Smooth muscle cell (in vitro differentiated cells): ENCODE results near the gene APLP2. TPM values are rescaled to one million over a fixed set of nuclear protein-coding genes. Genes with fewer than 3 reads are reported as not detected.

Source experiments
- DNase-seq: peaks from one replicate; lab custom pipeline; 2025; ENCODE audit not compliant: unreplicated experiment; lab: John Stamatoyannopoulos, UW
- H2AFZ ChIP-seq: fragments of 200-600 bp; sonication (generic); 2 replicates; pipeline ENCODE4 v1.6.0; 2016; ENCODE audit warnings: antibody characterized with exemption, low read depth, mild to moderate bottlenecking
- H3F3A ChIP-seq: fragments of 200-600 bp; sonication (generic); 2 replicates; pipeline ENCODE4 v1.6.0; 2017; ENCODE audit warnings: antibody characterized with exemption, low read depth
- H3K27ac ChIP-seq: fragments of 200-600 bp; sonication (generic); 2 replicates; pipeline ENCODE4 v1.5.1; 2016; ENCODE audit warnings: low read depth, mild to moderate bottlenecking
- H3K27me3 ChIP-seq: fragments of 200-600 bp; sonication (generic); 2 replicates; pipeline ENCODE4 v1.6.1; 2016; ENCODE audit warnings: low read depth, mild to moderate bottlenecking
- H3K36me3 ChIP-seq: fragments of 200-600 bp; sonication (generic); 2 replicates; pipeline ENCODE4 v1.5.1; 2016; ENCODE audit warnings: low read depth
- H3K4me1 ChIP-seq: fragments of 200-600 bp; sonication (generic); 2 replicates; pipeline ENCODE4 v1.5.1; 2016; ENCODE audit warnings: low read depth
- H3K4me2 ChIP-seq: fragments of 200-600 bp; sonication (generic); 2 replicates; pipeline ENCODE4 v1.6.0; 2016; ENCODE audit warnings: mild to moderate bottlenecking
- H3K4me3 ChIP-seq: fragments of 200-600 bp; sonication (generic); 2 replicates; pipeline ENCODE4 v1.5.1; 2016; ENCODE audit warnings: mild to moderate bottlenecking
- H3K79me2 ChIP-seq: fragments of 200-600 bp; sonication (generic); 2 replicates; pipeline ENCODE4 v1.6.0; 2016; ENCODE audit warnings: low read depth, mild to moderate bottlenecking
- H3K9ac ChIP-seq: fragments of 200-600 bp; sonication (generic); 2 replicates; pipeline ENCODE4 v1.6.0; 2016; ENCODE audit warnings: low read depth
- H3K9me3 ChIP-seq: fragments of 200-600 bp; sonication (generic); replicated peaks from 2 replicates; pipeline ENCODE4 v1.5.1; 2016; ENCODE audit warnings: low read depth
- H4K20me1 ChIP-seq: fragments of 200-600 bp; sonication (generic); 2 replicates; pipeline ENCODE4 v1.6.0; 2016; ENCODE audit warnings: low read depth
- CTCF ChIP-seq: fragments of 200-600 bp; sonication (generic); IDR thresholded peaks from 2 replicates; pipeline ENCODE4 v1.5.1; 2017; ENCODE audit warnings: borderline replicate concordance, mild to moderate bottlenecking, antibody characterized with exemption; ENCODE audit not compliant: insufficient read depth, poor library complexity, severe bottlenecking
- WGBS: methylation state at CpG from one replicate; pipeline ENCODE4 v1.1.7; 2016; ENCODE audit warnings: low lambda C conversion rate; 5-methylcytosine and 5-hydroxymethylcytosine counted together
- polyA plus RNA-seq: library from polyadenylated mRNA; unstranded; fragments of >200 nt; fragmentation: Nextera tagmentation; extraction: Ambion mirVana; gene quantifications from 2 replicates; pipeline ENCODE4 v1.2.1, GENCODE V29; 2016
- total RNA-seq: library from RNA; depleted of rRNA; stranded (reverse); fragments of >200 nt; gene quantifications from 2 replicates; pipeline ENCODE4 v1.2.3, GENCODE V29; 2014

Gene APLP2
- total and polyA plus RNA-seq, 2 experiments from 2014 or later, result 121 to 146 TPM

GRCh38 chr11:130078080-130078479, 8.4 kb downstream of the APLP2 start:
- no peak for TF ChIP-seq CTCF
- peaks cover 100% of the 10 kb centered on the region for H4K20me1 ChIP-seq
- 90% methylated on average over 6 of the region's 6 CpGs for WGBS

GRCh38 chr11:130085671-130086290, 16.1 kb downstream of the APLP2 start:
- Histone ChIP-seq H4K20me1 (peaks cover 86% of the 10 kb centered on the region), H3K4me2 (no peak overlapping the region)

More at GRCh38 chr11:130078080-130078479, 8.4 kb downstream of the APLP2 start:
- Histone ChIP-seq H3K9ac (no peak overlapping the region), H2AFZ (no peak overlapping the region), H3K79me2 (peaks cover 85% of the 10 kb centered on the region), H3K27me3 (no peaks in the 10 kb centered on the region), H3K4me1 (no peaks in the 10 kb centered on the region), H3K27ac (no peak overlapping the region), H3K4me2 (no peak overlapping the region), H3K4me3 (no peak overlapping the region), H3K9me3 (no peaks in the 10 kb centered on the region), H3K36me3 (no peaks in the 10 kb centered on the region), H3F3A (no peaks in the 10 kb centered on the region)
- DNase-seq, result no peak

GRCh38 chr11:130086669-130087068, 17.0 kb downstream of the APLP2 start:
- DNase-seq, result no peak
- no peak overlapping the region for H3K9ac ChIP-seq
- H3K9me3 ChIP-seq, result no peaks in the 10 kb centered on the region
- peaks cover 78% of the 10 kb centered on the region for H4K20me1 ChIP-seq
- H3K36me3 ChIP-seq, result no peaks in the 10 kb centered on the region
- H3K4me3 ChIP-seq, result no peak overlapping the region
- H3K27me3 ChIP-seq, result no peaks in the 10 kb centered on the region
- H3F3A ChIP-seq, result no peaks in the 10 kb centered on the region
- no peak overlapping the region for H2AFZ ChIP-seq
- TF ChIP-seq CTCF, result no peak
- no peak overlapping the region for H3K4me2 ChIP-seq
- WGBS, result 94% methylated on average over 2 of the region's 2 CpGs
- no peak overlapping the region for H3K27ac ChIP-seq
- H3K79me2 ChIP-seq, result peaks cover 50% of the 10 kb centered on the region
- peaks cover 24% of the 10 kb centered on the region for H3K4me1 ChIP-seq

More at GRCh38 chr11:130085671-130086290, 16.1 kb downstream of the APLP2 start:
- H3K4me3 ChIP-seq, result no peak overlapping the region
- 97% methylated on average over 6 of the region's 6 CpGs for WGBS
- H3K4me1 ChIP-seq, result peaks cover 24% of the 10 kb centered on the region
- no peak overlapping the region for H3K9ac ChIP-seq
- no peaks in the 10 kb centered on the region for H3F3A ChIP-seq
- H3K27ac ChIP-seq, result no peak overlapping the region
- no peaks in the 10 kb centered on the region for H3K9me3 ChIP-seq
- no peak overlapping the region for H2AFZ ChIP-seq
- no peak for DNase-seq
- peaks cover 59% of the 10 kb centered on the region for H3K79me2 ChIP-seq
- no peaks in the 10 kb centered on the region for H3K27me3 ChIP-seq
- TF ChIP-seq CTCF, result no peak
- H3K36me3 ChIP-seq, result no peaks in the 10 kb centered on the region

GRCh38 chr11:130087294-130087926, 17.7 kb downstream of the APLP2 start:
- H4K20me1 ChIP-seq, result peaks cover 70% of the 10 kb centered on the region

More at GRCh38 chr11:130087294-130087926, 17.7 kb downstream of the APLP2 start:
- peaks cover 24% of the 10 kb centered on the region for H3K4me1 ChIP-seq
- H3K4me2 ChIP-seq, result no peak overlapping the region
- H3F3A ChIP-seq, result no peaks in the 10 kb centered on the region
- no peak overlapping the region for H2AFZ ChIP-seq
- H3K9me3 ChIP-seq, result no peaks in the 10 kb centered on the region
- no peak overlapping the region for H3K4me3 ChIP-seq
- H3K27me3 ChIP-seq, result no peaks in the 10 kb centered on the region
- no peaks in the 10 kb centered on the region for H3K36me3 ChIP-seq
- no peak for DNase-seq
- 91% methylated on average over 7 of the region's 7 CpGs for WGBS
- H3K9ac ChIP-seq, result no peak overlapping the region
- H3K27ac ChIP-seq, result no peak overlapping the region
- no peak for TF ChIP-seq CTCF
- H3K79me2 ChIP-seq, result peaks cover 44% of the 10 kb centered on the region
